Natural killer cell (primary cell): ENCODE results near the gene LIFR. TPM values are rescaled to one million over a fixed set of nuclear protein-coding genes. Genes with fewer than 3 reads are reported as not detected.

Experiments
- ATAC-seq, 3 donors: fragments of 150-1000 bp in 2 of 3; fragments of 200-7000 bp in 1 of 3; cut with Tn5 transposase; 1 replicate in 1 of 3; 2 replicates in 2 of 3; pipeline ENCODE4 v1.10.0; 2021; ENCODE audit warnings: mild to moderate bottlenecking in 2 of 3, moderate library complexity in 2 of 3
- DNase-seq, 2 donors: peaks; one replicate each; pipeline versions ENCODE4 v3.0.0 to v3.0.0-alpha.2; 2013 to 2021; ENCODE audit warnings: mixed read lengths in 1 of 2
- H3K27ac ChIP-seq: one replicate; pipeline ENCODE4 v1.5.1; 2013; ENCODE audit warnings: mild to moderate bottlenecking, low read length
- H3K27me3 ChIP-seq: one replicate; pipeline ENCODE4 v1.6.1; 2013; ENCODE audit warnings: low read length; ENCODE audit not compliant: control insufficient read depth, insufficient read depth
- H3K36me3 ChIP-seq: one replicate; pipeline ENCODE4 v1.6.1; 2013; ENCODE audit warnings: low read length; ENCODE audit not compliant: control insufficient read depth, insufficient read depth
- H3K4me1 ChIP-seq: one replicate; pipeline ENCODE4 v1.6.1; 2013; ENCODE audit warnings: low read length; ENCODE audit not compliant: control insufficient read depth, insufficient read depth
- H3K4me3 ChIP-seq: one replicate; pipeline ENCODE4 v1.5.1; 2013; ENCODE audit warnings: low read length
- H3K9me3 ChIP-seq: one replicate; pipeline ENCODE4 v1.6.1; 2013; ENCODE audit warnings: low read length; ENCODE audit not compliant: control insufficient read depth, insufficient read depth
- H3K27ac Mint-ChIP-seq, 2 donors: one replicate each; pipeline ENCODE4 v1.8.0; 2022; ENCODE audit warnings: mild to moderate bottlenecking in 2 of 2, mixed read lengths in 2 of 2, moderate library complexity in 1 of 2
- H3K27me3 Mint-ChIP-seq, 2 donors: one replicate each; pipeline ENCODE4 v1.8.0; 2022; ENCODE audit warnings: low read depth in 2 of 2, mixed read lengths in 2 of 2
- H3K36me3 Mint-ChIP-seq: one replicate; pipeline ENCODE4 v1.8.0; 2022; ENCODE audit warnings: mixed read lengths
- H3K4me1 Mint-ChIP-seq, 2 donors: one replicate each; pipeline ENCODE4 v1.8.0; 2022; ENCODE audit warnings: mixed read lengths in 2 of 2
- H3K4me3 Mint-ChIP-seq: one replicate; pipeline ENCODE4 v1.8.0; 2022; ENCODE audit warnings: mild to moderate bottlenecking, moderate library complexity, mixed read lengths
- H3K9me3 Mint-ChIP-seq, 2 donors: one replicate each; pipeline ENCODE4 v1.8.0; 2022; ENCODE audit warnings: mixed read lengths in 2 of 2
- CTCF ChIP-seq: fragments of 200-600 bp; IDR thresholded peaks from one replicate; pipeline ENCODE4 v1.8.0; 2022; ENCODE audit warnings: antibody characterized with exemption
- WGBS: methylation state at CpG from one replicate; pipeline ENCODE4 v1.1.7; 2013; ENCODE audit warnings: missing lambda C conversion rate; ENCODE audit not compliant: insufficient coverage; 5-methylcytosine and 5-hydroxymethylcytosine counted together
- intact Hi-C: fragments of 100-400 bp; cut with micrococcal nuclease; formaldehyde crosslinking; loops from one replicate; pipeline ENCODE4 v1.14.2; 2022
- total RNA-seq, 4 donors: library from RNA; stranded (reverse); fragments of 120-200 nt in 1 of 4; gene quantifications; one replicate each; pipeline versions ENCODE4 v1.2.3 to v1.2.4, GENCODE V29; 2013 to 2022

LIFR gene
- total RNA-seq, 3 donors from 2014 or later (not counting 1 experiment from before 2014, with no cell fraction given): not detected

DNA sequence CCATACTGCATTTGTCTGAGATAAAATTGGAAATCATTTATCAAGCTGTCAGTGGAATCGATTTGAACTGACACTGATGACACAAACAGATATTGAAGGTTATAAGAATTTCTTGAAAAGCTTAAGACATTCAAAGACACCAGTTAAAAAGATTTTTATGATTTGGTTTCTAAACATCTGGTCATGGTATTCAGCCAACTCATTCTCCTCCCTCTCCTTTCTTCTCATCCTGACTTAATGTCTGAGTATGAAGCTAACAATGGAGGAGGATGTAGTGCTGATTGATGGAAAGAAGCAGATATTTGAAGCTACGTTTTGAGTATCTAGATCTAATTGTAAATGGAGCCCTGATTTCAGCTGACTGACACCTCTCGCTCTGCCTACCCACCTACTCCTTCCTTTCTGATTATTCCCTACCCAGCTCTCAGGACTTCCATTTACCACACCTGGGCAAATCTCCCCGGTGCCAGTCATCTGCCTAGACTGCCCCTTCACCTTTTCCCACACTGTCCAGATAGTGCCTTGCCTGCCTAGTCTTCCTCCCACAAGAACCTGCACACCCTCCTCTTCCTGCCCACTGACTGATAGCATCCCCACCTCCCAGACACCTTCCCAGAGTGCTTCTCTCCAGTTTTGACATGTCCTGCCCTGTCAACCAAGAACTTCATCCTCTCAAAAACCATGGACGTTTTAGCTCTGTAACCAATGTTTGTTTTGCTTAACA is 20.7 kb upstream of the LIFR start:
- Mint-ChIP-seq H3K27ac (no peak overlapping the region), H3K9me3 (no peaks in the 10 kb centered on the region), H3K4me1 (no peaks in the 10 kb centered on the region), H3K27me3 (peaks cover 15 to 29% of the 10 kb centered on the region in 2 donors), H3K36me3 (no peaks in the 10 kb centered on the region), H3K4me3 (no peak overlapping the region)
- intact Hi-C loops: no loop called here
- H3K36me3 ChIP-seq: no peaks in the 10 kb centered on the region
- H3K27me3 ChIP-seq: peaks cover under 1% of the 10 kb centered on the region
- WGBS: 54% methylated on average over 5 of the region's 5 CpGs
- no peak overlapping the region for H3K4me3 ChIP-seq
- no peak for DNase-seq
- no peak overlapping the region for H3K27ac ChIP-seq
- ATAC-seq: no peak
- no peaks in the 10 kb centered on the region for H3K4me1 ChIP-seq
- no peaks in the 10 kb centered on the region for H3K9me3 ChIP-seq
- TF ChIP-seq CTCF: no peak

DNA sequence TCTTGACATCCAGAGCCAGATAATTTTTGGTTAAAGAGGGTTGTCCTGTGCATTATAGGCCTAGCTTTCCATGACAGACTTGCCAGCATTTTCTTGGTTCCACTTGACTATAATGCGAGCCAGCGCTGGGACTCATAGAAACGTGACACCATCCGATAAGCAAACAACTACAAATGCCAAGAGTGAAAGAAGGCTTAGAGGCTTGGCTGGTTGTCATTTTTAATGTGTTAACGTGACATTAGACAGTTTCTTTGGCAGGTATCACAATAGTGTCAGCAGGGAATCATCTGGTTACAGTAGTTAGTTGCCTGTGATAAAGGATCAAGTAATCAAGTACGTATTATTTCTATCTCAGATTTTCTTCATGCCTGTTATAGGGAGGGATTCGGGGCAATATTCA is 20.0 kb upstream of the LIFR start:
- H3K36me3 ChIP-seq: no peaks in the 10 kb centered on the region
- no peaks in the 10 kb centered on the region for H3K4me1 ChIP-seq
- intact Hi-C loops: no loop called here
- Mint-ChIP-seq H3K4me3 (no peak overlapping the region), H3K36me3 (no peaks in the 10 kb centered on the region), H3K4me1 (no peaks in the 10 kb centered on the region), H3K27ac (no peak overlapping the region), H3K27me3 (peaks cover 11 to 23% of the 10 kb centered on the region in 2 donors), H3K9me3 (no peaks in the 10 kb centered on the region)
- no peaks in the 10 kb centered on the region for H3K27me3 ChIP-seq
- H3K27ac ChIP-seq: no peak overlapping the region
- H3K9me3 ChIP-seq: no peaks in the 10 kb centered on the region
- 90% methylated on average over 7 of the region's 7 CpGs for WGBS
- no peak for TF ChIP-seq CTCF
- H3K4me3 ChIP-seq: no peak overlapping the region
- DNase-seq: no peak
- ATAC-seq: no peak

GRCh38 chr5:38575476-38575875 is 19.0 kb upstream of the LIFR start:
- Histone ChIP-seq H3K27me3 (no peaks in the 10 kb centered on the region), H3K9me3 (no peaks in the 10 kb centered on the region), H3K27ac (no peak overlapping the region), H3K4me3 (no peak overlapping the region), H3K4me1 (no peaks in the 10 kb centered on the region), H3K36me3 (no peaks in the 10 kb centered on the region)
- Mint-ChIP-seq H3K36me3 (no peaks in the 10 kb centered on the region), H3K4me3 (no peak overlapping the region), H3K9me3 (no peaks in the 10 kb centered on the region), H3K27me3 (peaks cover 9 to 13% of the 10 kb centered on the region in 2 donors), H3K4me1 (no peaks in the 10 kb centered on the region), H3K27ac (no peak overlapping the region)
- 89% methylated on average over 4 of the region's 4 CpGs for WGBS
- DNase-seq (no peak), ATAC-seq (no peak)
- intact Hi-C loops: no loop called here
- TF ChIP-seq CTCF: no peak

DNA sequence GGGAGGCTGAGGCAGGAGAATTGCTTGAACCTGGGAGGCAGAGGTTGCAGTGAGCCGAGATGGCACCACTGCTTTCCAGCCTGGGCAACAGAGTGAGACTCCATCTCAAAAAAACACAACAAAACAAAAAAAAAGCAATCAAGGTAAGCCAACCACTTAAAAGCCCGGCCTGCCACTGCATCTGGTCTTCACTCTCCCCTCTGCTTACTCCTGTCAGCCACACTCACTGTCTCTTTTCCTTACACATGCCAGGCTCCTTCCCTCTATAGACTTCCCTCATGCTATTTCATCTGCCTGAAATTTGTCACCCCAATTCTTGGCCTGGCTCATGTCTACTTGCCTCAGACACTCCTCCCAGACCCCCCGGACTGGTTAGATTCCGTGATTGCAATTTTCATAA is 17.6 kb upstream of the LIFR start:
- DNase-seq (no peak), ATAC-seq (no peak)
- 90% methylated on average over 4 of the region's 4 CpGs for WGBS
- H3K4me3 Mint-ChIP-seq: no peak overlapping the region
- no peak overlapping the region for H3K27ac Mint-ChIP-seq
- Histone ChIP-seq H3K4me3 (no peak overlapping the region), H3K36me3 (no peaks in the 10 kb centered on the region), H3K27ac (no peak overlapping the region), H3K27me3 (no peaks in the 10 kb centered on the region), H3K4me1 (no peaks in the 10 kb centered on the region), H3K9me3 (no peaks in the 10 kb centered on the region)
- no peaks in the 10 kb centered on the region for H3K4me1 Mint-ChIP-seq
- intact Hi-C loops: no loop called here
- TF ChIP-seq CTCF: no peak
- peaks cover 7 to 21% of the 10 kb centered on the region in 2 donors for H3K27me3 Mint-ChIP-seq
- no peaks in the 10 kb centered on the region for H3K36me3 Mint-ChIP-seq
- H3K9me3 Mint-ChIP-seq: no peaks in the 10 kb centered on the region
